ENCODE measurements around the gene HGS.

The HGS gene

GRCh38 chr17:81687770-81688541, 4.1 kb downstream of the HGS start:
- no peak for DNase-seq

DNA sequence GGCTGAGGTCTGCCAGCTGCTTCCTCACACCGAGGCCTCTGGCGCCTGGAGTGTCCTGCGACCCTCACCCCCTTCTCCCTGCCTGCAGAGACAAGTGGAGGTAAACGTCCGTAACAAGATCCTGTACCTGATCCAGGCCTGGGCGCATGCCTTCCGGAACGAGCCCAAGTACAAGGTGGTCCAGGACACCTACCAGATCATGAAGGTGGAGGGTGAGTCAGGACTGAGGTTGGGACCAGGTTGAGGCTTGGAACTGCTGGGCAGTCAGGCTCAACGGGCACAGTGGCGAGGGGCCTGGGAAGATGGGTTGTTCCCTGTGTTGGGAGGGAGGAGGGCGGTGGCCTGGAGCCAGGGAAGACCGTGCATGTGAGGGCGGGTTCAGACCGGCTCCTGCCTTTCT, 4.8 kb downstream of the HGS start:
- no peak for DNase-seq

DNA sequence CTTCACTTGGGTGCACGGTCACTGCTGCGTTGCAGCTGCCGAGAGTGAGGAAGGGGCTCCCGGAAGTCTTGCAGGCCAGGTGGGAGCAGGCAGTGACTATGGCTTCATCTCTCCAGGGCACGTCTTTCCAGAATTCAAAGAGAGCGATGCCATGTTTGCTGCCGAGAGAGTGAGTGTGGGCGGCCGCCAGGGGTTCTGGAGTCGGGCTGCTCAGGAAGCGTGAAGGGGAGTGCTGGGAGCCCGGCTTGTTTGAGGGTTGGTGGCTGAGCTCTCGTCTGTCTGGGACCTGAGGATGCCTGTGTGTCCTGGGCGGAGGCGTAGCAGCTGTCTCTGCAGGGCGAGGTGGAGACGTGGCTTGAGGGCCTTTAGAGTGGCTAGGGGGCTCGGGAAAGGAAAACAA, 6.3 kb downstream of the HGS start:
- no peak for DNase-seq

DNA sequence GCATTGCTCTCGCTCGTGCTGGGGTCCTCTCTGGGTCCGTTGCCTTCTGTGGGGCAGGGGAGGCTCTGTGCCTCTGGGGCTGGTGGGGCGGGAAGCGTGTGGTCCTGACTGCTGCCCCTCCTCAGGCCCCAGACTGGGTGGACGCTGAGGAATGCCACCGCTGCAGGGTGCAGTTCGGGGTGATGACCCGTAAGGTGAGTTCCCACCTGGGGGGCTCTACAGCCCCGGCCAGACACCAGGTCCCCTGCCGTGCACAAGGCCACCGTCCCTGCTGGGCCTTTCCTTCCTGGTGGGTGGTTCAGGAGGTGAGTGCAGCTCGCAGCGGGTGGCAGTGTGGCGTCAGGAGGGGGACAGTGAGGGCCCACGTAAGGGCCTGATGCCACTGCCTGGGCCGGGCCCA, 6.7 kb downstream of the HGS start:
- no peak for DNase-seq

DNA sequence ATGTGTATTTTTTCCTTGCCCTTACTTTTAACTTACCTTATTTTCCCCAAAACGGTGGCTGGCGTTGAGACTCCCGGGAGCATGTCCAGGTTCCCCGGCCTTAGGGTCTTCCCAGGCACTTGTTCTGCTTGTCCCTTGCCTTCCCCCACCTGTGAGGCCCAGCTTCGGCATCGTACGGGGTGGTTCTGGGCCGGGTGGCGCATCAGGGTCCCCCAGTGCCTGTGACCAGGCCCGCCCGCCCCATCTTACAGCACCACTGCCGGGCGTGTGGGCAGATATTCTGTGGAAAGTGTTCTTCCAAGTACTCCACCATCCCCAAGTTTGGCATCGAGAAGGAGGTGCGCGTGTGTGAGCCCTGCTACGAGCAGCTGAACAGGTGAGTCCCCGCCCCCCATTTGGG, 7.4 kb downstream of the HGS start:
- DNase-seq = no peak

DNA sequence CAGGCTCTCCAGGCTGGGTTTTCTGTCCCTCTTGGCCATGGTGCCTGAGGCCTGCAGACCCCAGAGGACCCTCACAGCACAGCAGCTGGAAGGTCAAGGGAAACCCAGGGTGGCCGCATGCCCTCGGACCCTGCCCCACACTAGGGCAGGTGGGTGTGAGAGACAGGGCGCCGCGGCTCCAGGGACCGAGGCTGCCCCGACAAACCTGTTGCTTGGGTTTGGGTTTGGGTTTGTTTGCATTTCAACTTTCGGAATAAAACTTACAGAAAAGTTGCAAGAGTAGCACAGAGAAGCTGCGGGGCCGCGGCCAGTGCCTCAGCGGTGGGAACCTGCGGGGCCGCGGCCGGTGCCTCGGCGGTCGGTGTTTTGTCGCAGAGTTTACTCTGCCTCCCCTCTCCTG, 7.8 kb downstream of the HGS start:
- DNase-seq = no peak

DNA sequence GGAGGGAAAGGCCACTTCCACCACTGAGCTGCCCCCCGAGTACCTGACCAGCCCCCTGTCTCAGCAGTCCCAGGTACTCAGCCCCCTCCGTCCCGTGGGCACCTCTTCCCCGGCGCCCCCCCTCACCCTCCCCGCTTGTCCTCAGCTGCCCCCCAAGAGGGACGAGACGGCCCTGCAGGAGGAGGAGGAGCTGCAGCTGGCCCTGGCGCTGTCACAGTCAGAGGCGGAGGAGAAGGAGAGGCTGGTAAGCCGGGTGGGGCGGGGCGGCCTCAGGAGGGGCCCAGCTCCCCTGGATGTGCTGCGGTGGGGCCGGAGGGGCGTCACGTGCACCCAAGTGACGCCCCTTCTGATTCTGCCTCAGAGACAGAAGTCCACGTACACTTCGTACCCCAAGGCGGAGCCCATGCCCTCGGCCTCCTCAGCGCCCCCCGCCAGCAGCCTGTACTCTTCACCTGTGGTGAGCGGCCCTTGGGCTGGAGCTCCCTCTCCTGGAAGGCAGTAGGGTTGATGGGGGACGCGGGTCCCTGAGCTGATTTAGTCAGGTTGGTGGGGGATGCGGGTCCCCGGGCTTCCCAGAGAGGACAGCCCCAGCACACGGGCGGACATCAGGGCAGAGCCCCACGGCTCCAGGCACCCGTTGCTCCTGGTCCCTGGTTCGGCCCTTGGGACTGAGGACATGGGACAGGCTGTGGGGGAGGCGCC, 9.8 kb downstream of the HGS start:
- no peak for DNase-seq

DNA sequence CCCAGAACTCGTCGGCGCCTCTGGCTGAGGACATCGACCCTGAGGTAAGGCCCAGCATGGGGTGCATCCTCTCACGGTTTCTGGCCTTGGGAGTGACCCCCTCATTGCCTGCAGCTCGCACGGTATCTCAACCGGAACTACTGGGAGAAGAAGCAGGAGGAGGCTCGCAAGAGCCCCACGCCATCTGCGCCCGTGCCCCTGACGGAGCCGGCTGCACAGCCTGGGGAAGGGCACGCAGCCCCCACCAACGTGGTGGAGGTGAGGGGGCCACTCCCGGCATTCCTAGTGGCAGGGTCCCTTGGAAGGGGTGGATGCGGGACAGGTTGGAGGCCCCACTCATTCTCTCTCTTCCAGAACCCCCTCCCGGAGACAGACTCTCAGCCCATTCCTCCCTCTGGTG, 11.0 kb downstream of the HGS start:
- DNase-seq = no peak

- no peak for DNase-seq
These were observed 11.4 kb downstream of the HGS start for GRCh38 chr17:81695211-81695610.

- no peak for DNase-seq
These were observed 12.0 kb downstream of the HGS start for GRCh38 chr17:81695801-81696200.

- DNase-seq = no peak
These were observed 12.6 kb downstream of the HGS start for GRCh38 chr17:81696218-81696941.

DNA sequence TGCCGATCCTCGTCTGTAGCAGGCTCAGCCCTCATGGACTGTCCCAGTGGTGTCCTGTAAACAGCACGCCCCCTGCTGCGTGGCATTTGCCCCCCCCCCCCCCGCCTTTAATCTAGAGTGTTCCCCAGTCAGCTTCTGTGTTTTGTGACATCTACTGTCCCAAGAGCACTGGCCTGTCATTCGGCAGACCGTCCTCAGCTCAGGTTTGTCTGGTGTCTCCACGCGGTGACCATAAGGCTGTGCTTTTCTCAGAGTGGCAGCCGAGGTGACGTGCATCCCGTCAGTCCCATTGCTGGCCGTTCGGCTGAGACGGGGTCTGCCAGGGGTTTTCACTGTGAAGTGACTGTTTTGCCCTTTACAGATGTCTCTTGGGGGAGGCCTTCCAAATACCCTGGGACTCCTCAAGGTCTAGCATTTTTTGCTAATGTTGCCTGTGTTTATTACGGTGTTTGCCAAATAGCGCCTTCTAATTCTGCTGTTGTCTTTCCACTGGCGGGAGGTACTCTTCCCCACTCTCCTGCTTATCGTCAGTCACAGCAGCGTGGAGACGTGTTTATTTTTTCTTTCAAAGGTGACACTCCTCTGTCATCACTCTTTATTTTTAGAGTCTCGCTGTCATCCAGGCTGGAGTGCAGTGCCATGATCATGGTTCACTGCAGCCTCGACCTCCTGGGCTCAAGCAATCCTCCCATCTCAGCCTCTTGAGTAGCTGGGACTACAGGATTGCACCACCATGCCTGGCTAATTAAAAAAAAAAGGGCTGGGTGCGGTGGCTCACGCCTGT, 13.6 kb downstream of the HGS start:
- no peak for DNase-seq

GRCh38 chr17:81700353-81701287, 16.8 kb downstream of the HGS start:
- no peak for DNase-seq

DNA sequence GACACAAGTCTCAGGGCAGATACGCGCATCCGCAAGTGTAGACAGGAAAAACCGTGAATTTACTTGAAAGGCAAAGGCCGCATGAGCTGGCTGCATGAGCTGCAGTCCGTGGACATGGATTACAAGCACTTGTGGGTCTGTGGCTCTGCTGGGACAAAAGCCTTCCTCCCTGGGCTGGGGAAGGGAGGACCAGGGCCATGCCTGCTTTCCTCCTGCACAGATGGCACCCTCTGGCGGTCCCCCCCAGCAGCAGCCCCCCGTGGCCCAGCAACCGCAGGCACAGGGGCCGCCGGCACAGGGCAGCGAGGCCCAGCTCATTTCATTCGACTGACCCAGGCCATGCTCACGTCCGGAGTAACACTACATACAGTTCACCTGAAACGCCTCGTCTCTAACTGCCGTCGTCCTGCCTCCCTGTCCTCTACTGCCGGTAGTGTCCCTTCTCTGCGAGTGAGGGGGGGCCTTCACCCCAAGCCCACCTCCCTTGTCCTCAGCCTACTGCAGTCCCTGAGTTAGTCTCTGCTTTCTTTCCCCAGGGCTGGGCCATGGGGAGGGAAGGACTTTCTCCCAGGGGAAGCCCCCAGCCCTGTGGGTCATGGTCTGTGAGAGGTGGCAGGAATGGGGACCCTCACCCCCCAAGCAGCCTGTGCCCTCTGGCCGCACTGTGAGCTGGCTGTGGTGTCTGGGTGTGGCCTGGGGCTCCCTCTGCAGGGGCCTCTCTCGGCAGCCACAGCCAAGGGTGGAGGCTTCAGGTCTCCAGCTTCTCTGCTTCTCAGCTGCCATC, 17.7 kb downstream of the HGS start:
- DNase-seq = no peak

GRCh38 chr17:81702934-81703746, 19.3 kb downstream of the HGS start, which contains the start of gene MRPL12:
MRPL12 (plus strand) TSS chr17:81703367; CDS start chr17:81703502, 135 bp downstream.
- DNase-seq = peak; percentile 87

DNA sequence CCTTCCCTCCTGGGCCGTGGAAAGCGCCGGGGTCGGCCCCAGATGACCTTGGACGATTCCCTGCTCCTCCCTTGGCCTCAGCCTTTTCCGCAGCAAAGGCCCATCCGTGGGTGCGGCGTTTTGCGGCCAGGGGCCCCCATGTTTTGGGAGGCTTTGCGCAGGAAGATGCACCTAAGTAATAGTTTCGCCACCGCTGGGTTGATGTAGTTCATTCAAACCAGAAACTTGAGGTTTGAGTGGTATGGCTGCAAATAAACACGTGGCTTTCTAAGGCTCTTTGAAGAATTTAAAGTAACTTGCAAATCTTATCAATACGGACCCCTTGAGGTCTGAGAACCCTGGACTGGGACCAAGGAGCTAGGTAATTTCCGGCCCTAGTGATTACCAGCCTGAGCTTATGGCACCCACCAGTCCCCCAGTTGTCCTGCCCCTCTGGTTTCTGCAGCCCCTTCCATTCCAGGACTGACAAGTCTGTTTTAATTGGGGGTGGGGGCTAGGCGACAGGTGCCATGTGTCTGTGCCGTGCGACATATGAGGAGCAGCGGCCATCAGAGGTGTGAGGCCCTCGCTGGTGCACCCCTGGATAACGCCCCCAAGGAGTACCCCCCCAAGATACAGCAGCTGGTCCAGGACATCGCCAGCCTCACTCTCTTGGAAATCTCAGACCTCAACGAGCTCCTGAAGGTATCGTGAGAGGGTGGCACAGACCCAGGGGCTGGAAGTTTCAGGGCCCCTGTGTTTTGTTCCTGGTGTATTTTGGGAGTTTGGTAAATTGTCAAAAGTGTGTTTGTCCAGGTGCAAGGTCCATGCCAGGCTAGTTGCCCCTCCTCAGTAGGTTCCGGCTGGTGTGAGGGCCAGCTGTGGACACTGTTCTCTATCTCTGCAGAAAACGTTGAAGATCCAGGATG, 20.2 kb downstream of the HGS start:
- DNase-seq = no peak

- DNase-seq = no peak
These were observed 21.9 kb downstream of the HGS start for GRCh38 chr17:81705518-81706231.

GRCh38 chr17:81706232-81706611, 22.4 kb downstream of the HGS start:
- no peak for DNase-seq

All from activated gamma-delta T cell treated with Interleukin-2 at 50 U/mL for 16 hours (primary cell).